K562 (cell line): Measurements from ENCODE around the gene DPEP1. TPM values are rescaled to one million over a fixed set of nuclear protein-coding genes. Genes with fewer than 3 reads are reported as not detected.

Experiments used
- CREB3L1 ChIP-seq: fragments of 450-650 bp; IDR thresholded peaks from 2 replicates; pipeline ENCODE4 v1.6.1; 2014; ENCODE audit warnings: low read depth, mild to moderate bottlenecking, moderate library complexity, borderline replicate concordance
- ELF4 ChIP-seq: fragments of 450-650 bp; formaldehyde crosslinking; IDR thresholded peaks from 2 replicates; pipeline ENCODE4 v1.4.0; 2022; ENCODE audit warnings: missing genetic modification characterization
- ERF ChIP-seq: fragments of 450-650 bp; formaldehyde crosslinking; IDR thresholded peaks from 2 replicates; pipeline ENCODE4 v1.4.0; 2020; ENCODE audit warnings: mild to moderate bottlenecking, mixed read lengths
- HDGF ChIP-seq: fragments of 450-650 bp; IDR thresholded peaks from 2 replicates; pipeline ENCODE4 v1.6.1; 2016
- KHSRP ChIP-seq: fragments of 450-650 bp; IDR thresholded peaks from 2 replicates; pipeline ENCODE4 v1.6.1; 2017
- MCM2 ChIP-seq: fragments of 450-650 bp; IDR thresholded peaks from 2 replicates; pipeline ENCODE4 v1.6.1; 2017; ENCODE audit warnings: low read depth, mild to moderate bottlenecking
- POLR2A ChIP-seq: fragments of 450-650 bp; conservative IDR thresholded peaks from 2 replicates; pipeline ENCODE4 v1.6.1; 2016
- RBM22 ChIP-seq: fragments of 200-400 bp; formaldehyde crosslinking; IDR thresholded peaks from 2 replicates; pipeline ENCODE4 v1.6.1; 2018; ENCODE audit warnings: low read length, low read depth; ENCODE audit not compliant: poor library complexity, severe bottlenecking
- SMARCA4 ChIP-seq: fragments of 450-650 bp; IDR thresholded peaks from 2 replicates; pipeline ENCODE4 v1.6.1; 2016
- STAG1 ChIP-seq: sonication (generic); formaldehyde crosslinking; IDR thresholded peaks from 2 replicates; pipeline ENCODE4 v1.5.0; 2020; ENCODE audit warnings: missing genetic modification reagents, borderline replicate concordance
- XRCC4 ChIP-seq: IDR thresholded peaks from one replicate; pipeline ENCODE4 v1.6.1; 2011; ENCODE audit not compliant: insufficient read depth, insufficient read length; ENCODE audit errors: extremely low read depth
- ZNF23 ChIP-seq: fragments of 250-450 bp; sonication (Bioruptor Pico); IDR thresholded peaks from 2 replicates; pipeline ENCODE4 v1.4.0; 2020; ENCODE audit warnings: mild to moderate bottlenecking
- polyA plus RNA-seq, 8 experiments: library from polyadenylated mRNA; depleted of rRNA in 4 of 8; stranded (reverse) in 5 of 8; unstranded in 3 of 8; fragments of >200 nt; fragmentation: Nextera tagmentation in 2 of 8; fragmentation: Illumina TruSeq in 1 of 8; extraction: Ambion mirVana in 2 of 8; extraction: Trizol in 1 of 8; gene quantifications; 2 replicates each; pipeline versions ENCODE4 v1.2.1 to v1.2.3, GENCODE V29; 2011 to 2014; ENCODE audit warnings: inconsistent platforms in 1 of 8, missing spikeins in 1 of 8
- total RNA-seq, 7 experiments: library from RNA; depleted of rRNA in 6 of 7; stranded (reverse); fragments of >200 nt in 6 of 7; fragmentation: Illumina TruSeq in 2 of 7; extraction: Trizol in 2 of 7; gene quantifications; 2 replicates each; pipeline versions ENCODE4 v1.2.1 to v1.2.3, GENCODE V29; 2011 to 2021; ENCODE audit warnings: low replicate concordance in 1 of 7
- TF ChIP-seq, protein P1 (sequence below): sonication (generic); formaldehyde crosslinking; IDR thresholded peaks from 2 replicates; pipeline ENCODE4 v1.8.1; 2023; ENCODE audit warnings: missing genetic modification reagents, mild to moderate bottlenecking, borderline replicate concordance
- TF ChIP-seq, protein P2 (sequence below): IDR thresholded peaks from 2 replicates; pipeline ENCODE4 v1.6.1; 2014; ENCODE audit warnings: antibody characterized with exemption
- TF ChIP-seq, protein P3 (sequence below): IDR thresholded peaks from 2 replicates; pipeline ENCODE4 v1.6.1; 2012; ENCODE audit warnings: low read depth, low read length, improper control_type of control experiment, borderline replicate concordance
- TF ChIP-seq, protein P4 (sequence below), 2 experiments: IDR thresholded peaks; 2 replicates each; pipeline ENCODE4 v1.6.1; 2012; ENCODE audit warnings: improper control_type of control experiment in 2 of 2, low read depth in 2 of 2, low read length in 2 of 2, borderline replicate concordance in 1 of 2

DPEP1 gene
- total and polyA plus RNA-seq, 9 of the 15 experiments (the other 6 are each of a cell fraction or from before 2014, with no cell fraction given), result 0.14 to 0.31 (median 0.20) TPM; not detected in 6

DNA sequence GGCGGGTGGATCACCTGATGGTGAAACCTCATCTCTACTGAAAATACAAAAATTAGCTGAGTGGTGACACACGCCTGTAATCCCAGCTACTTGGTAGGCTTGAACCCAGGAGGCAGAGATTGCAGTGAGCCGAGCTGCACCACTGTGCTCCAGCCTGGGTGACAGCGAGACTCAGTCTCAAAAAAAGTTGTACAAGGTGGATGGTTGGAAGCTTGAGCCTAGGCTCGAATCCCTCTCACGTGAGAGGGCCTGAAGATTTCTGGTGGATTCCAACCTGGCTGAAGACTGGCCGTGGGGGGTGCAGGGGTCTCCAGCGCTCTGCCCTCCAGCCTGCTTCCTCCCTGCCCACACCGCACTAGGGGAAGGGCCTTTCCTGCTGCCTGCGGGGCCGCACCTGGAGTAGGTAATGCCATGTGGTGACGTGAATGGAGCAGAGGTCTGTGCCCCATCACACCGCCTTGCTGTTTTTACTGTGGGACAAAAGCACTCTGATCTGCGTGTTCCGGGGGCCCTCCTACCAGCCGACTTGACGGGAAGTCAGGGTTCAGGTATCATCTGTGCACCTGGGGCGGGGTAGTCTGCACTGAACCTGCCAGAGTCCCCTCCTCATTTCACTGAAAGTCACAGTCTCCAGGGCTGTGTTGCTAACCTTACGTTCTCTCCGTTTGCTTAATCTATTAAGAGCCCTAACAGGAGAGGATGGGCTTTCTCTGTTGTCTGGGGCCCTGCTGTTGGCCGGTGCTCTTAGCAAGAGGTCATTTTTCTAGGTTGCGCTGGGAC is 48.8 kb upstream of the DPEP1 start (continued):
- TF ChIP-seq, protein P1, sequence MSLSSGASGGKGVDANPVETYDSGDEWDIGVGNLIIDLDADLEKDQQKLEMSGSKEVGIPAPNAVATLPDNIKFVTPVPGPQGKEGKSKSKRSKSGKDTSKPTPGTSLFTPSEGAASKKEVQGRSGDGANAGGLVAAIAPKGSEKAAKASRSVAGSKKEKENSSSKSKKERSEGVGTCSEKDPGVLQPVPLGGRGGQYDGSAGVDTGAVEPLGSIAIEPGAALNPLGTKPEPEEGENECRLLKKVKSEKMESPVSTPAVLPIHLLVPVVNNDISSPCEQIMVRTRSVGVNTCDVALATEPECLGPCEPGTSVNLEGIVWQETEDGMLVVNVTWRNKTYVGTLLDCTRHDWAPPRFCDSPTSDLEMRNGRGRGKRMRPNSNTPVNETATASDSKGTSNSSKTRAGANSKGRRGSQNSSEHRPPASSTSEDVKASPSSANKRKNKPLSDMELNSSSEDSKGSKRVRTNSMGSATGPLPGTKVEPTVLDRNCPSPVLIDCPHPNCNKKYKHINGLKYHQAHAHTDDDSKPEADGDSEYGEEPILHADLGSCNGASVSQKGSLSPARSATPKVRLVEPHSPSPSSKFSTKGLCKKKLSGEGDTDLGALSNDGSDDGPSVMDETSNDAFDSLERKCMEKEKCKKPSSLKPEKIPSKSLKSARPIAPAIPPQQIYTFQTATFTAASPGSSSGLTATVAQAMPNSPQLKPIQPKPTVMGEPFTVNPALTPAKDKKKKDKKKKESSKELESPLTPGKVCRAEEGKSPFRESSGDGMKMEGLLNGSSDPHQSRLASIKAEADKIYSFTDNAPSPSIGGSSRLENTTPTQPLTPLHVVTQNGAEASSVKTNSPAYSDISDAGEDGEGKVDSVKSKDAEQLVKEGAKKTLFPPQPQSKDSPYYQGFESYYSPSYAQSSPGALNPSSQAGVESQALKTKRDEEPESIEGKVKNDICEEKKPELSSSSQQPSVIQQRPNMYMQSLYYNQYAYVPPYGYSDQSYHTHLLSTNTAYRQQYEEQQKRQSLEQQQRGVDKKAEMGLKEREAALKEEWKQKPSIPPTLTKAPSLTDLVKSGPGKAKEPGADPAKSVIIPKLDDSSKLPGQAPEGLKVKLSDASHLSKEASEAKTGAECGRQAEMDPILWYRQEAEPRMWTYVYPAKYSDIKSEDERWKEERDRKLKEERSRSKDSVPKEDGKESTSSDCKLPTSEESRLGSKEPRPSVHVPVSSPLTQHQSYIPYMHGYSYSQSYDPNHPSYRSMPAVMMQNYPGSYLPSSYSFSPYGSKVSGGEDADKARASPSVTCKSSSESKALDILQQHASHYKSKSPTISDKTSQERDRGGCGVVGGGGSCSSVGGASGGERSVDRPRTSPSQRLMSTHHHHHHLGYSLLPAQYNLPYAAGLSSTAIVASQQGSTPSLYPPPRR (CRISPR knock-in tag), result no peak
- no peak for TF ChIP-seq ZNF23
- TF ChIP-seq SMARCA4, result no peak
- no peak for TF ChIP-seq ERF (CRISPR knock-in tag)
- TF ChIP-seq, protein P2, sequence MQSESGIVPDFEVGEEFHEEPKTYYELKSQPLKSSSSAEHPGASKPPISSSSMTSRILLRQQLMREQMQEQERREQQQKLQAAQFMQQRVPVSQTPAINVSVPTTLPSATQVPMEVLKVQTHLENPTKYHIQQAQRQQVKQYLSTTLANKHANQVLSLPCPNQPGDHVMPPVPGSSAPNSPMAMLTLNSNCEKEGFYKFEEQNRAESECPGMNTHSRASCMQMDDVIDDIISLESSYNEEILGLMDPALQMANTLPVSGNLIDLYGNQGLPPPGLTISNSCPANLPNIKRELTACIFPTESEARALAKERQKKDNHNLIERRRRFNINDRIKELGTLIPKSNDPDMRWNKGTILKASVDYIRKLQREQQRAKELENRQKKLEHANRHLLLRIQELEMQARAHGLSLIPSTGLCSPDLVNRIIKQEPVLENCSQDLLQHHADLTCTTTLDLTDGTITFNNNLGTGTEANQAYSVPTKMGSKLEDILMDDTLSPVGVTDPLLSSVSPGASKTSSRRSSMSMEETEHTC, result no peak
- TF ChIP-seq RBM22, result peak; percentile 81
- TF ChIP-seq ELF4 (CRISPR knock-in tag), result no peak
- no peak for TF ChIP-seq HDGF
- TF ChIP-seq, protein P3, sequence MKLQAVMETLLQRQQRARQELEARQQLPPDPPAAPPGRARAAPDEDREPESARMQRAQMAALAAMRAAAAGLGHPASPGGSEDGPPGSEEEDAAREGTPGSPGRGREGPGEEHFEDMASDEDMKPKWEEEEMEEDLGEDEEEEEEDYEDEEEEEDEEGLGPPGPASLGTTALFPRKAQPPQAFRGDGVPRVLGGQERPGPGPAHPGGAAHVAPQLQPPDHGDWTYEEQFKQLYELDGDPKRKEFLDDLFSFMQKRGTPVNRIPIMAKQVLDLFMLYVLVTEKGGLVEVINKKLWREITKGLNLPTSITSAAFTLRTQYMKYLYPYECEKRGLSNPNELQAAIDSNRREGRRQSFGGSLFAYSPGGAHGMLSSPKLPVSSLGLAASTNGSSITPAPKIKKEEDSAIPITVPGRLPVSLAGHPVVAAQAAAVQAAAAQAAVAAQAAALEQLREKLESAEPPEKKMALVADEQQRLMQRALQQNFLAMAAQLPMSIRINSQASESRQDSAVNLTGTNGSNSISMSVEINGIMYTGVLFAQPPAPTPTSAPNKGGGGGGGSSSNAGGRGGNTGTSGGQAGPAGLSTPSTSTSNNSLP, result no peak
- TF ChIP-seq XRCC4, result no peak
- TF ChIP-seq STAG1 (CRISPR knock-in tag), result no peak
- TF ChIP-seq, protein P4, sequence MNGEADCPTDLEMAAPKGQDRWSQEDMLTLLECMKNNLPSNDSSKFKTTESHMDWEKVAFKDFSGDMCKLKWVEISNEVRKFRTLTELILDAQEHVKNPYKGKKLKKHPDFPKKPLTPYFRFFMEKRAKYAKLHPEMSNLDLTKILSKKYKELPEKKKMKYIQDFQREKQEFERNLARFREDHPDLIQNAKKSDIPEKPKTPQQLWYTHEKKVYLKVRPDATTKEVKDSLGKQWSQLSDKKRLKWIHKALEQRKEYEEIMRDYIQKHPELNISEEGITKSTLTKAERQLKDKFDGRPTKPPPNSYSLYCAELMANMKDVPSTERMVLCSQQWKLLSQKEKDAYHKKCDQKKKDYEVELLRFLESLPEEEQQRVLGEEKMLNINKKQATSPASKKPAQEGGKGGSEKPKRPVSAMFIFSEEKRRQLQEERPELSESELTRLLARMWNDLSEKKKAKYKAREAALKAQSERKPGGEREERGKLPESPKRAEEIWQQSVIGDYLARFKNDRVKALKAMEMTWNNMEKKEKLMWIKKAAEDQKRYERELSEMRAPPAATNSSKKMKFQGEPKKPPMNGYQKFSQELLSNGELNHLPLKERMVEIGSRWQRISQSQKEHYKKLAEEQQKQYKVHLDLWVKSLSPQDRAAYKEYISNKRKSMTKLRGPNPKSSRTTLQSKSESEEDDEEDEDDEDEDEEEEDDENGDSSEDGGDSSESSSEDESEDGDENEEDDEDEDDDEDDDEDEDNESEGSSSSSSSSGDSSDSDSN (IDR thresholded peaks at IDR 0.05; ENCODE audit: borderline replicate concordance in 1 of 2, low read depth in 2 of 2, low read length in 2 of 2), result no peak
- no peak for TF ChIP-seq CREB3L1
- TF ChIP-seq MCM2, result no peak
- TF ChIP-seq POLR2A, result peak; percentile 80
- no peak for TF ChIP-seq KHSRP
